Endothelial cell (in vitro differentiated cells): Measurements from ENCODE around the gene CLEC4F. TPM values are rescaled to one million over a fixed set of nuclear protein-coding genes. Genes with fewer than 3 reads are reported as not detected.
A peak's percentile ranks its signal among the peaks of the same experiment; 100 is the strongest.

Source experiments
- DNase-seq: peaks from one replicate; pipeline ENCODE4 v3.0.0; 2021; ENCODE audit warnings: low spot score
- H3K27ac Mint-ChIP-seq: one replicate; pipeline ENCODE4 v1.8.0; 2021; ENCODE audit warnings: mixed read lengths, inconsistent platforms; ENCODE audit not compliant: unreplicated experiment
- H3K27me3 Mint-ChIP-seq: one replicate; pipeline ENCODE4 v1.8.0; 2021; ENCODE audit warnings: mild to moderate bottlenecking, moderate library complexity, mixed read lengths, inconsistent platforms; ENCODE audit not compliant: unreplicated experiment
- H3K36me3 Mint-ChIP-seq: one replicate; pipeline ENCODE4 v1.8.0; 2021; ENCODE audit warnings: mild to moderate bottlenecking, low read depth, mixed read lengths, inconsistent platforms; ENCODE audit not compliant: unreplicated experiment
- H3K4me1 Mint-ChIP-seq: one replicate; pipeline ENCODE4 v1.8.0; 2021; ENCODE audit warnings: mild to moderate bottlenecking, mixed read lengths, inconsistent platforms; ENCODE audit not compliant: unreplicated experiment
- H3K4me3 Mint-ChIP-seq: one replicate; pipeline ENCODE4 v1.8.0; 2021; ENCODE audit warnings: mild to moderate bottlenecking, mixed read lengths, inconsistent platforms; ENCODE audit not compliant: unreplicated experiment
- H3K9me3 Mint-ChIP-seq: one replicate; pipeline ENCODE4 v1.8.0; 2021; ENCODE audit warnings: mixed read lengths, inconsistent platforms; ENCODE audit not compliant: unreplicated experiment
- total RNA-seq: library from RNA; stranded (reverse); fragmentation: NEBNext Ultra II Directional; extraction: Animal tissue kit (Norgen Biotek cat#: 25700); gene quantifications from one replicate; pipeline ENCODE4 v1.2.1, GENCODE V29; 2021; ENCODE audit not compliant: unreplicated experiment
- TF ChIP-seq, protein P1 (sequence below): fragments of 200-600 bp; sonication (generic); IDR thresholded peaks from one replicate; pipeline ENCODE4 v1.5.0; 2021; ENCODE audit warnings: antibody characterized with exemption; ENCODE audit not compliant: unreplicated experiment

The CLEC4F gene
- total RNA-seq, 1 donor from 2014 or later = 0.23 TPM

- no peaks in the 10 kb centered on the region for H3K36me3 Mint-ChIP-seq
- peak within 1 kb of the TSS; percentile 94 for H3K4me3 Mint-ChIP-seq
- H3K27ac Mint-ChIP-seq = peak within 1 kb of the TSS; percentile 85
- peaks cover 2% of the 10 kb centered on the region for H3K27me3 Mint-ChIP-seq
- TF ChIP-seq, protein P1, sequence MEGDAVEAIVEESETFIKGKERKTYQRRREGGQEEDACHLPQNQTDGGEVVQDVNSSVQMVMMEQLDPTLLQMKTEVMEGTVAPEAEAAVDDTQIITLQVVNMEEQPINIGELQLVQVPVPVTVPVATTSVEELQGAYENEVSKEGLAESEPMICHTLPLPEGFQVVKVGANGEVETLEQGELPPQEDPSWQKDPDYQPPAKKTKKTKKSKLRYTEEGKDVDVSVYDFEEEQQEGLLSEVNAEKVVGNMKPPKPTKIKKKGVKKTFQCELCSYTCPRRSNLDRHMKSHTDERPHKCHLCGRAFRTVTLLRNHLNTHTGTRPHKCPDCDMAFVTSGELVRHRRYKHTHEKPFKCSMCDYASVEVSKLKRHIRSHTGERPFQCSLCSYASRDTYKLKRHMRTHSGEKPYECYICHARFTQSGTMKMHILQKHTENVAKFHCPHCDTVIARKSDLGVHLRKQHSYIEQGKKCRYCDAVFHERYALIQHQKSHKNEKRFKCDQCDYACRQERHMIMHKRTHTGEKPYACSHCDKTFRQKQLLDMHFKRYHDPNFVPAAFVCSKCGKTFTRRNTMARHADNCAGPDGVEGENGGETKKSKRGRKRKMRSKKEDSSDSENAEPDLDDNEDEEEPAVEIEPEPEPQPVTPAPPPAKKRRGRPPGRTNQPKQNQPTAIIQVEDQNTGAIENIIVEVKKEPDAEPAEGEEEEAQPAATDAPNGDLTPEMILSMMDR = peak; percentile 33
- DNase-seq = peak; percentile 75
- peaks cover 11% of the 10 kb centered on the region for H3K4me1 Mint-ChIP-seq
- no peaks in the 10 kb centered on the region for H3K9me3 Mint-ChIP-seq
Measured at GRCh38 chr2:70767699-70768589, 52.5 kb downstream of the CLEC4F start, which contains the start of gene ADD2. ADD2 (minus strand) TSS chr2:70768200; CDS start chr2:70706408, 61,792 bp downstream.

DNA sequence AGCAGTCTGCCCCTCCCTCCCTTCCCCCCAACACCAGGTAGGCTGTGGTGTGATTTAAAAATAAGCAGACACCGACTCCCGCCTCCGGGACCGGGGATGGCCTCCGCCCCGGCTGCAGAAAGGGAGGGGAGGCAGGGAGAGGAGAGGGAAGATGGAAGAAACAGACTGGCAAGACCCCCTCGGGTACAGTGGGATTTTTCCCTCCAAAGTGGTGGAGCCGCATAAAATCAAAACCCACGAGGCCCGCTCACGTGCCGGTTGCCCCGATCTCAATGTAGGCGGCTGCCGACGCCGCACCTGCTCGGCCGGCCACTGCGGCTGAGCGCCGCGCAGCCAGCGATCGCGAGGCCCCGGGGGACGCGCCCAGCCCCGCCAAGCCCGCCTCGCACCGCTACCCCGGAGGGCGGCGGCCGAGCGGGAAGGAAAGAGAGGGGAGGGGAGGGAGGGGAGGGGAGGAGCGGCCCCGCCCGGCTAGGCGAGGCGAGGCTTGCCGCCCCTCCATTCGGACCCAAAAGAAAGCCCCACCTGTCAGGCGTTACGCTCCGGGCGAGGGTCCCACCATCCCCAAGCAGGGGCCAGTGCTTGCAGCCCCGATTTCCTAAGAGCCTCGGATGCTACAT, 53.2 kb downstream of the CLEC4F start:
- Mint-ChIP-seq H3K4me3 (peak overlapping the region; percentile 94), H3K27me3 (peaks cover 2% of the 10 kb centered on the region), H3K27ac (peak overlapping the region; percentile 85), H3K4me1 (peaks cover 11% of the 10 kb centered on the region), H3K36me3 (no peaks in the 10 kb centered on the region), H3K9me3 (no peaks in the 10 kb centered on the region)
- TF ChIP-seq, protein P1 = no peak
- DNase-seq = peak; percentile 35

DNA sequence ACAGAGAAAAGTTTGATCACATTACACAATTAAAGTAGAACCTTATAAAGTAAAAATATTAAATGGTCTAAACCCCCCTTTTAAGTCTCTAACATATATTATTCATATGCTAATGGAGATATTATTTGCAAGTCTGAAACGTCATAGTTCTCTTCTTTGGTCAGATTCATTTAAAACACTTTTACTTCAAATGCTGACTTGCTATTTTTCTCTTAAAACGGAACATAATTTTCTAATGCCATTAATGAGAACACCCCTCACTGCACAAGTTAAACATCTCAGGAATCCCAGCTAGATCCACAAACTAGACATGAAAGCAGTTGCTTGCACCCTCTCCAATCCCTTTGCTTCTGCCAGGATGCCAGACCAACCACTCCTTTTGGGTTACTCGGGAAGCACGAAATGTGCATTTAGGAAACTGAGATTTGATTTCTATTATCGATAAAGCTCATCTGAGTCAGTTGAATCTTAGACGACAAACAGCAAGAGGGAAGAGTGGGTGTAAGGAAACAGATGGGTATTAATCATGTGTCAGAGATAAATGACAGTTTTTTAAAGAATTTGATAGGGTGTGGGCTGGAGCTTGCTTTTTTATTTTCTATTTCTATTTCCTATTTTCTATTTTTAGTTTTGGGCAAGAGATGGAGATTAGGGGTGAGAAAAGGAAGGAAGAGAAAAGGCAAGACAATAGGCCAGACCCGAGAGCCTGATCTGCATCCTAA, 53.9 kb downstream of the CLEC4F start:
- no peaks in the 10 kb centered on the region for H3K36me3 Mint-ChIP-seq
- peak overlapping the region; percentile 85 for H3K27ac Mint-ChIP-seq
- peaks cover 2% of the 10 kb centered on the region for H3K27me3 Mint-ChIP-seq
- peaks cover 11% of the 10 kb centered on the region for H3K4me1 Mint-ChIP-seq
- DNase-seq = no peak
- H3K4me3 Mint-ChIP-seq = peak overlapping the region; percentile 94
- H3K9me3 Mint-ChIP-seq = no peaks in the 10 kb centered on the region
- TF ChIP-seq, protein P1 = no peak

DNA sequence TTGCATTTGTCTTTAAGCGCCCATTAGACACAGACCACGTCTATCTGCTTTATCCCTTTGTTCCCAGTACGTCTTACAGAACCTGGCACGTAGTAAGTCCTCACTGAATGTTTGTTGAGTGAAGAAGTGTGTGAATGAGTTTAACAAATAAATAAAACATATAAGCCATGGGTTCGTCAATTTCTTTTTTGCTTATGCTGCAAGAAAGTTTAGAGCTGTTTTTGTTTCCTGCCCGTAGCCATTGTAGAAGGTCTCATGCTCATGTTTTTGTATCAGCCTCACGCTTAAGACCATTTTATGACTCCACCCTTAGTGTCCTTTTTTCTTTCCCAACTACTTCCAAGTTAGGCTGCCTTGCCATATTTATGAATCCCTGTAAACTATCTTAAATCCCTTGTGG, 54.9 kb downstream of the CLEC4F start:
- Mint-ChIP-seq H3K27me3 (peaks cover 2% of the 10 kb centered on the region), H3K4me3 (no peak overlapping the region), H3K27ac (no peak overlapping the region), H3K4me1 (peaks cover 11% of the 10 kb centered on the region), H3K36me3 (no peaks in the 10 kb centered on the region), H3K9me3 (no peaks in the 10 kb centered on the region)
- TF ChIP-seq, protein P1 = no peak
- no peak for DNase-seq
